HG03175 (cell line): ENCODE data around the gene TENM4.
"Not testable (repeated sequence)": the region's sequence is repeated elsewhere in the genome, so short reads cannot be mapped to it uniquely, and the experiment has no call there.

Experiments
- ATAC-seq: cut with Tn5 transposase; IDR thresholded peaks from one replicate; pipeline ENCODE4 v1.9.1; 2021; ENCODE audit warnings: mild to moderate bottlenecking, moderate library complexity; ENCODE audit not compliant: unreplicated experiment

TENM4 gene

DNA sequence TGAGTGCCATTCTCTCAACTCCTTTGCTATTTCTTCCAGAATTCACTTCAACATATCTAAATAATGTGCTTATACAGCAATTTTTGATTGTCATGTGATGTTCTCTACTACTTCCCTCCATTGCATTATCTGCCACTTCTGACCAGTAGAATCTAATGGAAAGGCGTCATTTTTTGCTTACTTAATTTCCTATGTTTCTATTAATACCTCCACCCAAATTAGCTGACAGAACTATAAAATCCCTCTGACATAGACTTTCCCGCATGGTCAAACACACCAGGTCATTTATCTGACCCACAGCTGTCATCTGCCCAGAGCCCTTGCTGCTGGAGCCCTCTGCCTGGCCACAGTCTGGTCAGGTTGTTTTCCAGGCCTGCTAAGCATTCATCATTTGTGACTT, 607.6 kb downstream of the TENM4 start:
- no peak for ATAC-seq

GRCh38 chr11:78832226-78832947, 608.4 kb downstream of the TENM4 start:
- ATAC-seq = no peak

GRCh38 chr11:78831571-78831970, 609.3 kb downstream of the TENM4 start:
- ATAC-seq = no peak

- no peak for ATAC-seq
Observed at GRCh38 chr11:78830277-78830819, 610.5 kb downstream of the TENM4 start.

DNA sequence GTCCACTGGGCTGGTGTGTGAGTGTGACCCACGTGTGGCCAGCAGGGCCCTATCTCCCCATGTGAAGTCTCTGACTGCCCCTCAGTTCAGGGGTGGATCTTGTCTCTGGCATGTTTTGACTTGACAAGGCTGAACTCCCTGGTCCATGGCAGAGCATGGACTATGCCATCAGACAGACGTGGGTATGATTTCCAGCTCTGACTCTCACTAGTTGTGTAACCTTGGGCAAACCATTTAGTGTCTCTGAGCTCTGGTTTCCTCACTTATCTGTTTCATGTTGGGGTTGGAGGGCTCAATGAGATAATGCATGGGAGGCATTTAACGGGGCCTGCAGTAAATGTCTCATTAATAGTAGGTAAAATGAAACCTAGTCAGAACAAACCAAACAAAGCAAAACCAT, 611.7 kb downstream of the TENM4 start:
- ATAC-seq = no peak

DNA sequence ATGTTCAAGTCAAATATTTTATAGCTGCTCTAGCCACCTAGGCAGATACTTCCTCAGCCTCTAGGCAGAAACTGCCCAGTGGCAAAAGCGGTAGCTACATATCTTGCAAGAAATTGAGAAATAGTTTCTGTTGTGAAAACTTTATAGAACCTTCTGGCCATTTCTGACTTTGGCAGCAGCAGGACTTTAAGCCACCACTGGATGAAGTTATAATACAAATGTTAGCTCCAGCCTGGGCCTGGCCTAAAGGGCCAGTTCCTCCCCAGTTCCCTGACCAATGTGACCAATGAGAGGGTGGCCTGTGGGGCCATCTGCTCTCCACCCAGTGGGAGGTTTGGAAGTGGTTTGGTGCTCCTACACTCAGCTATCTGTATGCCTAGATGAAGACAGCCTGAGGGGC, 612.2 kb downstream of the TENM4 start:
- ATAC-seq = no peak

DNA sequence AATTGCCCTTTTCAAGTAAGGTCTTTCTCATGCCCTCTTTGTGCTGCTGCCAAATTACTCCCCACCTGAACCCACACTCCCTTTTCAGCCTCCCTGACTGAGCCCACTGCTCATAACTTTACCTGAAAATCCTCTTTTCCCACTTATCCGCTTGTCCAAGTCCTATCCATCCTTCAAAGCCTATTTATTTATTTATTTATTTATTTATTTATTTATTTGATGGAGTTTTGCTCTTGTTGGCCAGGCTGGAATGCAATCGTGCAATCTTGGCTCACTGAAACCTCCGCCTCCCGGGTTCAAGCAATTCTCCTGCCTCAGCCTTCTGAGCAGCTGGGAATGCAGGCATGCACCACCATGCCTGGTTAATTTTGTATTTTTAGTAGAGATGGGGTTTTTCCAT, 613.5 kb downstream of the TENM4 start:
- not testable (repeated sequence) for ATAC-seq

- no peak for ATAC-seq
Observed at GRCh38 chr11:78825591-78826020, 615.2 kb downstream of the TENM4 start.

- no peak for ATAC-seq
Observed at GRCh38 chr11:78823588-78823987, 617.2 kb downstream of the TENM4 start.

DNA sequence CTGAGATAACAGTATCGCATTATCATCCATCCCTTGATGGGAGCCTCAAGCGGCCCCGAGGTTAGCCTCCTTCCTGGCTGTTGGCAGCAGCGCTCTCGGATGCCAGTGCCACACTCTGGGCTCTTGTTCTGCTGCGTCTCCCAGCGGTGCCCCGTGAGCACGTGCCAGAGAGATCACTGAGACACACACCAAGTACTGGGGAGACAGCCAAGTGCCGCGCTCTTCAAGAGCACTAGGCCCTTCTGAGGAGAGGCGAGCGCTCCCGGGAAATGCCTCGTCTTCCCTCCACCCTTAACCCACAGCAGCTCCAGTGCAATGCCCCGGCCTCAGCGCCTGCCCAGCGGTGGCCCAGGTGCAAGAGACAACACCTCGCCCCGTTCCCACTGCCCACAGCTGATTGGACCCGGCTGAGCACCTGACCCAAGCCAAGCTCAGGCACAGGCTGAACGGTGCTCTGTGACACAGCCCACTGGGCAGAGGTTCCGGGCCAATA, 617.9 kb downstream of the TENM4 start:
- ATAC-seq = no peak

GRCh38 chr11:78821371-78822306, 619.2 kb downstream of the TENM4 start:
- no peak for ATAC-seq

DNA sequence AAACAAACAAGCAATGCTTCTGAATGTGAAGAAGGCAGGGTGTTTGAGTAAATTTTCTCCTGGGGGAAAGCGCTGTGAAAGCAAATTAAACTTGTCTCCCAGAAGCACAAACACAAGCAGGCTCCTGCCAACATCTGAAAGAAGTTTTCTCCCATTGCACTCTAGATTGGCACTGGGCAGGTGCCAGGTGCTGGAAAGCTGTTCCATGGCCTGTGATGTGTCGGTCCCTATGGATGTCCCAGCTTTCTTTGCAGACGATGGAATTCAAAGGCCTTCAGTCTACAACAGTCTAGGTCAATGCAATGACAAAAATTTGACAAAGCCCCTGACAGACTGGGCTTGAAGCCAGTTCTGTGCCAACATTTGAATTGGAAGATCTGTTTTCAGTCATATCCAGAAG, 620.1 kb downstream of the TENM4 start:
- no peak for ATAC-seq

DNA sequence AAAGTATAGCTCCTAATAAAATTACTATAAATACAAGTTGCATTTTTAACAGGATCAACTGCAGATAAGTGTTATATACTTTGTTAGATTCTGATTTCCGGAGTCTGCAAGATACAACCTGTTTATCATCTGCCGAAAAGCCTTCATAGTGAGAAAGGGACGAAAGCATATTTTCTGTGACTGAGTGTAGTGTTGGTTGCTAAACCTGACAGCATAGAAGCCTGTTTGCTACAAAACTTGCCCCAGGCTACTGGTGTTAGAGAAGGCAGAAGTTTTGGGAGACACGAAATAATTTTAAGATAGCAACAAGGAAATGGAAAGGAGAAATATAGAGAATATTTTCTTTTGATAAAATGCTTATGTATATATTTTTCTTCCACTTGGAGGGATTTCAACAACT, 622.6 kb downstream of the TENM4 start:
- no peak for ATAC-seq

DNA sequence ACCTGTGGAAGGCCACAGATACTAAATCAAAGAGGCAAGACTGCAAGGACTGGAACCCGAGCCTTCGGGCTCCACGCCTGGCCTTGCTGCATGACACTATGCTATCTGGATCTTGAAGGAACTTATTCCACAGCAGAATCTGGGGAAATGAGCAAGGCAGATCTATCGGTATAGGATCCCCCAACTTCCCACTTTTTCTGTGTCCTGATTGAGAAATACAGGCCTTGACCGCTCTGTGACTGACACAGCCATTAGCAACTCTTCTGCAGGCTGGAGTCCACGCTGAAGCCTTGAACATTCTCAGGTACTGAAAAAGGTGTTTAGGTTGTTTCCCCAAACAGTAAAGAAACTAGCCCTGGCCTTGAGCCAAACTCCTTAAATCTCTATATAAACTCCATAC, 625.0 kb downstream of the TENM4 start:
- no peak for ATAC-seq

DNA sequence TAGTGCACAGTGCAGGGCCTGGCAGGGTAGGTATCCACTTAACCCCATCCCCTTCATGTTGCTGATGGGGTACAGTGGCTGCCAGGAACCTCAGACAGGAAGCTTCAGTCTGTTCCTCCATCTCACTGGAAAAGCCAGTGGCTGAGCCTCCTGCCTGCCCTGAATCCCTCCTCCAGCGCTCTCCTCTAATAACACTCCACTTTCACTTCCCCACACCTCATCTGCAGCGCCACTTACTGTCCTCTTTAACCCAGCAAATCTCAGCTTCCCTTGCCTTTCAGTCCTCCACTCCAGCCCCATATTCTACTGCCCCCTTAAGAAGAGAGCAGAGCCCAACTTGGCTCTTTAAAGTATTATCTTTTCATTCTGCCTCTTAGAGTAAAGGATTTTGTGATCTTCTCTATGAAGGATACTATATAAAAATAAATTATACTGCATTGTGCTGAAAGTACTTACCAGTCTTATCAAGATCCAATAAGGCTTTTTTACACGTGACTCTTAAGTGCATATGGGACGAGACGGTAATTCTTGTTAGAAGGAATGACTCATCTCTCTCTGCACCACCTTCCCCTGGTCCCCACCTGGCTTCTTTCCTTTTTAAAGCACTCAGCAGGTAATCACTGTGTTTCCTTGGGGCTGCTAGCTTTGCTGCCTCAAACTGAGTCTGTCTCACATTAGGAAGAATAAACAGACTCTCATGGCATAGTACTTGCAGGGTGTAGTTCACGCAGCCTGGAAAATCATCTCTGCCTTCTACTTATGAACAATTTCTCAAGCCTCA, 628.1 kb downstream of the TENM4 start:
- no peak for ATAC-seq

GRCh38 chr11:78810559-78811009, 630.2 kb downstream of the TENM4 start:
- ATAC-seq = no peak

DNA sequence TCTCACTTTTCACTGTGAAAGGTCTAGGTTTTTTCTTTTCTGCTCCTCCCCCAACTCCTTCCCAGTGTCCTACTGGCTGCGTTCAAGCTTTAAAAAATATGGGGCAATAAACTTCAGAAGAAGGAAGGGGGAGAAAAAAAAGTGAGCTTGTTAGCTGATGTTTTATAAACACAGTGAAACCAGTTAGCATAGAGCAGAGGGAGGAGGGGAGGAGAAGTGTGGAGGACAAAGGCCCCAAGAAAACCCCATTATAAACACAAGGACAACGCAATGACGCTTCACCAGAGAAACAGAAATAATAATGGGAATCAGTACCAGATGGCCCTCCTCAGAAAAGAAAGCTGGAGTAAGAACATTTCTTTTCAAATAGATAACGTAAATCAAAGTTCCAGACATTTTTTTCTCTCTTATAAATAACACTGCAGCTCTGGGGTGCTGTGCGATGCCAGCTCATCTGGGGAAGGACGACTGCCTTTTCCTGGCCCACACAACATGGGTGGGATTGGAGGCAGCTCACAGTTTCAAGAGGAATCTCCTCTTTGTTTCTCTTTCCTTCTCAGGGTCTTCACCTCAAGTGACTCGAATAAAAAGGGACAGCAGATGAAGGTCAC, 630.8 kb downstream of the TENM4 start:
- no peak for ATAC-seq

DNA sequence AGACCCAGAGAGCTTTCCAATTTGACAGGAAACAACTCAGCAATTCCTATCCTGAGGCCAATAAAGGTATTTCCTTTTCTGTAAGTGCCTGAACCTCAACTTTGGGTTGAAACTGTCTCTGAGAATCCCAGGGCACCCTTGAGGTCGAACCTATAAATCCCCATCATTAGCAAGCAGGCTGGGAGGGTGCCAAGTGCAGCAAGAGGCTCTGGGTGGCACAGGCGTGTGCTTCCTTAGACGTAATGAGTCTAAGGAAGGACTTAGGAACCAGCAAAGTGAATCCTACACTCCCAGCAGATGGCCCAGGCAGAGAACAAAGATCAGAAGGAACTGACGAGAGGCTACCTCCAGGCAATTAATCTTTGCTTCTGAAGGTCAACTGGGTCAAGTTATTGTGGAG, 631.9 kb downstream of the TENM4 start:
- ATAC-seq = no peak

DNA sequence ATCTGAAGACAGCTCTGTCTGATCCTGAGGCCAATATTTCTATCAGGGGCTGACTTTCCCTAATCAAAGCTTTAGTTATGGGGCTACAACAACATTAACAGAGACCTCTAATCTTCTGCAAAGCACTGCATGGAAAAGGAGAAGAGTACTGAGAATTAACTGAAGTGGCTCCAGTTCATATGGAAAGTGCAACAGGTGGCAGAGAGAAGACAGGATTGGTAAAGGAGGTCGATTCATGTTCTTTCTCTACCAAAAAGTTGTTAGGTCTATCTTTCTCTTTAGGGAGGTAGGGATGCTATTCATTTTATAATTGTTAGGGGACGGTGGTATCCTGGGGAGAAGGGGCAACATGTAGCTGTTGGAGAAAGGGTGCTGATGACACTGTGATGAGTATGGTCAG, 633.5 kb downstream of the TENM4 start:
- ATAC-seq = no peak

- no peak for ATAC-seq
Observed at GRCh38 chr11:78806214-78807004, 634.4 kb downstream of the TENM4 start.
